K562 (cell line): Measurements from ENCODE around the gene RPL29. TPM values are rescaled to one million over a fixed set of nuclear protein-coding genes. Genes with fewer than 3 reads are reported as not detected.

Experiments
- CBFA2T2 ChIP-seq: fragments of 450-650 bp; conservative IDR thresholded peaks from 2 replicates; pipeline ENCODE4 v1.6.1; 2017; ENCODE audit warnings: mild to moderate bottlenecking
- KLF13 ChIP-seq: fragments of 450-650 bp; IDR thresholded peaks from 2 replicates; pipeline ENCODE4 v1.6.1; 2016; ENCODE audit warnings: missing genetic modification characterization, low read depth, mild to moderate bottlenecking, missing compliant biosample characterization, moderate library complexity, borderline replicate concordance
- ZNF431 ChIP-seq: sonication (generic); formaldehyde crosslinking; IDR thresholded peaks from 2 replicates; pipeline ENCODE4 v1.8.0; 2022; ENCODE audit warnings: mild to moderate bottlenecking, missing genetic modification reagents
- polyA plus RNA-seq, 8 experiments: library from polyadenylated mRNA; depleted of rRNA in 4 of 8; stranded (reverse) in 5 of 8; unstranded in 3 of 8; fragments of >200 nt; fragmentation: Nextera tagmentation in 2 of 8; fragmentation: Illumina TruSeq in 1 of 8; extraction: Ambion mirVana in 2 of 8; extraction: Trizol in 1 of 8; gene quantifications; 2 replicates each; pipeline versions ENCODE4 v1.2.1 to v1.2.3, GENCODE V29; 2011 to 2014; ENCODE audit warnings: inconsistent platforms in 1 of 8, missing spikeins in 1 of 8
- total RNA-seq, 7 experiments: library from RNA; depleted of rRNA in 6 of 7; stranded (reverse); fragments of >200 nt in 6 of 7; fragmentation: Illumina TruSeq in 2 of 7; extraction: Trizol in 2 of 7; gene quantifications; 2 replicates each; pipeline versions ENCODE4 v1.2.1 to v1.2.3, GENCODE V29; 2011 to 2021; ENCODE audit warnings: low replicate concordance in 1 of 7
- TF ChIP-seq, protein P1 (sequence below): fragments of 250-450 bp; sonication (Bioruptor Pico); IDR thresholded peaks from 2 replicates; pipeline ENCODE4 v1.4.0; 2020

The RPL29 gene
- total and polyA plus RNA-seq, 9 of the 15 experiments (the other 6 are each of a cell fraction or from before 2014, with no cell fraction given), result 568 to 1,475 (median 1,104) TPM

DNA sequence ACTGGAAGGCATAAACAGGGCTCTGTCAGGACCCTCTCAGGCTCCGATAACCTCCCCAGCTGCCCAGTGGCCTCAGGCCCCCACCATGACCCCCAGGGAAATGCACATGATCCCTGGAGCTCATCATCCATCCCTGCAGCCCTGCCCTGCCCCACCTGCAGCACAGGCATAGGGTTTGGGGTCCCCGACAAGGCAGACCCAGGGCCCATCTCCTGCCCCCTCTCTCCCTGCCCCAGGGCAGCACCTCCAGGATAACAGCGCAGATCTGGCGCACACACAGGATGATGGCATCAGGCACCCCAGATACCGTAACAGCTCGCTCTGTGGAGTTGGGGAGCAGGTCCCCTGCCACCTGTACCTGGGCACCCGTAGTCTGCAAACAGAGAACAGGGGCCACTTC, 36.0 kb downstream of the RPL29 start (continued):
- TF ChIP-seq KLF13 (tag), result no peak
- TF ChIP-seq ZNF431, result no peak
- TF ChIP-seq, protein P1, sequence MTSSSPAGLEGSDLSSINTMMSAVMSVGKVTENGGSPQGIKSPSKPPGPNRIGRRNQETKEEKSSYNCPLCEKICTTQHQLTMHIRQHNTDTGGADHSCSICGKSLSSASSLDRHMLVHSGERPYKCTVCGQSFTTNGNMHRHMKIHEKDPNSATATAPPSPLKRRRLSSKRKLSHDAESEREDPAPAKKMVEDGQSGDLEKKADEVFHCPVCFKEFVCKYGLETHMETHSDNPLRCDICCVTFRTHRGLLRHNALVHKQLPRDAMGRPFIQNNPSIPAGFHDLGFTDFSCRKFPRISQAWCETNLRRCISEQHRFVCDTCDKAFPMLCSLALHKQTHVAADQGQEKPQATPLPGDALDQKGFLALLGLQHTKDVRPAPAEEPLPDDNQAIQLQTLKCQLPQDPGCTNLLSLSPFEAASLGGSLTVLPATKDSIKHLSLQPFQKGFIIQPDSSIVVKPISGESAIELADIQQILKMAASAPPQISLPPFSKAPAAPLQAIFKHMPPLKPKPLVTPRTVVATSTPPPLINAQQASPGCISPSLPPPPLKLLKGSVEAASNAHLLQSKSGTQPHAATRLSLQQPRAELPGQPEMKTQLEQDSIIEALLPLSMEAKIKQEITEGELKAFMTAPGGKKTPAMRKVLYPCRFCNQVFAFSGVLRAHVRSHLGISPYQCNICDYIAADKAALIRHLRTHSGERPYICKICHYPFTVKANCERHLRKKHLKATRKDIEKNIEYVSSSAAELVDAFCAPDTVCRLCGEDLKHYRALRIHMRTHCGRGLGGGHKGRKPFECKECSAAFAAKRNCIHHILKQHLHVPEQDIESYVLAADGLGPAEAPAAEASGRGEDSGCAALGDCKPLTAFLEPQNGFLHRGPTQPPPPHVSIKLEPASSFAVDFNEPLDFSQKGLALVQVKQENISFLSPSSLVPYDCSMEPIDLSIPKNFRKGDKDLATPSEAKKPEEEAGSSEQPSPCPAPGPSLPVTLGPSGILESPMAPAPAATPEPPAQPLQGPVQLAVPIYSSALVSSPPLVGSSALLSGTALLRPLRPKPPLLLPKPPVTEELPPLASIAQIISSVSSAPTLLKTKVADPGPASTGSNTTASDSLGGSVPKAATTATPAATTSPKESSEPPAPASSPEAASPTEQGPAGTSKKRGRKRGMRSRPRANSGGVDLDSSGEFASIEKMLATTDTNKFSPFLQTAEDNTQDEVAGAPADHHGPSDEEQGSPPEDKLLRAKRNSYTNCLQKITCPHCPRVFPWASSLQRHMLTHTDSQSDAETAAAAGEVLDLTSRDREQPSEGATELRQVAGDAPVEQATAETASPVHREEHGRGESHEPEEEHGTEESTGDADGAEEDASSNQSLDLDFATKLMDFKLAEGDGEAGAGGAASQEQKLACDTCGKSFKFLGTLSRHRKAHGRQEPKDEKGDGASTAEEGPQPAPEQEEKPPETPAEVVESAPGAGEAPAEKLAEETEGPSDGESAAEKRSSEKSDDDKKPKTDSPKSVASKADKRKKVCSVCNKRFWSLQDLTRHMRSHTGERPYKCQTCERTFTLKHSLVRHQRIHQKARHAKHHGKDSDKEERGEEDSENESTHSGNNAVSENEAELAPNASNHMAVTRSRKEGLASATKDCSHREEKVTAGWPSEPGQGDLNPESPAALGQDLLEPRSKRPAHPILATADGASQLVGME (CRISPR knock-in tag), result no peak
- TF ChIP-seq CBFA2T2, result no peak
